GM18526 (cell line): ENCODE results near the gene DBR1.

Source experiments
- POLR2A ChIP-seq: IDR thresholded peaks from 3 replicates; pipeline ENCODE4 v1.6.1; 2011; ENCODE audit not compliant: insufficient read length; ENCODE audit errors: extremely low read depth

DBR1 gene

DNA sequence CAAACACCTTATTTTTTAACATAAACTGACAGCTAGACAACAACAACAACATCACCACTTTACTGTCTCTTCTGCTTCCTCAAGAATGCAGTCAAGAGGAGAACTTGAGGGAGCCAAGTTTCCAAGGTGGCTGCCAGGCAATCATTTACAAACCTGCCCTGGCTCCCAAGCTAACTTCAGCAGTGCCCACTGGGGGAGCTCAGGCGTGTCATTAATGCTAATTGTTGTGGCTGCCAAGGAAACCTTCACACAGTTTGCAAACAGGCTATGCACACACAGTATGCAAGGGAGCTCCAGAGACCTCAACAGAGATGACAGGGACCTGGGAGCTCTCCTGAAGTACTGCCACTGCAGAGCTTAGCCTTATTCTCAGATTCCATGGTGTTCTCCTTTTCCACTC, 61.4 kb downstream of the DBR1 start:
- TF ChIP-seq POLR2A: no peak

DNA sequence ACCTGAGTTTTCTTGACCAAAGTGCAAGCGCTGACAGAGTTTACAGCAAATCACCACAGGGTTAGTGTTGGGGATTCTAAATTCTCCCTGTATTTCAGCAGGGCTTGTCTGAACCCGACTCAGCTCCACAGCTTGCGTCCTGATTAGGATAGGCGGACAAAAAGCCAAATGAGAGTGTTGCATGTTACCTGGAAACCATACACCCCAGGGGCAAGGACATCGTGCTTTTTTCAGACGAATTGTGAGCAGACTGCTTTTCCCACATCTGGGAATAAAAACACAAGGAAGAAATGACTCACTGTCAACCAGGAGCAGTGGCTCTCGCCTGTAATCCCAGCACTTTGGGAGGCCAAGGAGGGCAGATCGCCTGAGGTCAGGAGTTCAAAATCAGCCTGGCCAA, 62.4 kb downstream of the DBR1 start:
- no peak for TF ChIP-seq POLR2A
